SK-N-SH treated with all-trans-retinoic acid at 6 μM for 48 hours (cell line): Measurements from ENCODE around the gene PPL.
A peak's percentile ranks its signal among the peaks of the same experiment; 100 is the strongest.

Experiments
- ATAC-seq: fragments of 200-7000 bp; cut with Tn5 transposase; 3 replicates; pipeline ENCODE4 v1.9.1; 2020; ENCODE audit warnings: mild to moderate bottlenecking, moderate library complexity
- ARNTL ChIP-seq: fragments of 450-650 bp; formaldehyde crosslinking; IDR thresholded peaks from 2 replicates; pipeline ENCODE4 v1.5.0; 2020; ENCODE audit warnings: low read depth, mild to moderate bottlenecking, moderate library complexity, borderline replicate concordance
- BACH2 ChIP-seq: fragments of 250-450 bp; sonication (Bioruptor Pico); IDR thresholded peaks from 2 replicates; pipeline ENCODE4 v1.9.0; 2021; ENCODE audit warnings: mild to moderate bottlenecking, borderline replicate concordance
- CREB5 ChIP-seq: fragments of 250-450 bp; sonication (Bioruptor Pico); IDR thresholded peaks from 2 replicates; pipeline ENCODE4 v1.5.1; 2020; ENCODE audit warnings: low read depth, mild to moderate bottlenecking, moderate library complexity
- CSDC2 ChIP-seq: fragments of 250-450 bp; sonication (Bioruptor Pico); IDR thresholded peaks from 2 replicates; pipeline ENCODE4 v1.5.0; 2020; ENCODE audit warnings: mild to moderate bottlenecking, moderate library complexity
- CSRNP3 ChIP-seq: fragments of 250-450 bp; sonication (Bioruptor Pico); IDR thresholded peaks from 2 replicates; pipeline ENCODE4 v1.5.1; 2021; ENCODE audit warnings: mild to moderate bottlenecking, moderate library complexity
- ESRRG ChIP-seq: fragments of 250-450 bp; sonication (Bioruptor Pico); IDR thresholded peaks from 2 replicates; pipeline ENCODE4 v1.6.1; 2021; ENCODE audit warnings: mild to moderate bottlenecking
- GLIS3 ChIP-seq: fragments of 250-450 bp; sonication (Bioruptor Pico); IDR thresholded peaks from 2 replicates; pipeline ENCODE4 v1.5.0; 2020; ENCODE audit warnings: mild to moderate bottlenecking, moderate library complexity
- ISL1 ChIP-seq: fragments of 250-450 bp; sonication (Bioruptor Pico); IDR thresholded peaks from 2 replicates; pipeline ENCODE4 v2.1.2; 2022; ENCODE audit warnings: mild to moderate bottlenecking, moderate library complexity
- OSR1 ChIP-seq: fragments of 250-450 bp; sonication (Bioruptor Pico); IDR thresholded peaks from 2 replicates; pipeline ENCODE4 v1.8.0; 2022; ENCODE audit warnings: moderate library complexity, mild to moderate bottlenecking, inconsistent platforms
- POU6F1 ChIP-seq: fragments of 250-450 bp; sonication (Bioruptor Pico); IDR thresholded peaks from 2 replicates; pipeline ENCODE4 v1.8.0; 2021; ENCODE audit warnings: low read depth, mild to moderate bottlenecking, moderate library complexity, borderline replicate concordance
- PPARA ChIP-seq: fragments of 250-450 bp; sonication (Bioruptor Pico); IDR thresholded peaks from 2 replicates; pipeline ENCODE4 v1.5.0; 2020; ENCODE audit warnings: mild to moderate bottlenecking, borderline replicate concordance
- SNAI2 ChIP-seq: fragments of 250-450 bp; sonication (Bioruptor Pico); IDR thresholded peaks from 2 replicates; pipeline ENCODE4 v1.5.0; 2020; ENCODE audit warnings: mild to moderate bottlenecking, moderate library complexity
- TCF4 ChIP-seq: fragments of 250-450 bp; sonication (Bioruptor Pico); IDR thresholded peaks from 2 replicates; pipeline ENCODE4 v1.8.0; 2021; ENCODE audit warnings: mild to moderate bottlenecking, moderate library complexity, borderline replicate concordance
- TOX ChIP-seq: fragments of 250-450 bp; sonication (Bioruptor Pico); IDR thresholded peaks from 2 replicates; pipeline ENCODE4 v1.8.0; 2021; ENCODE audit warnings: mild to moderate bottlenecking, moderate library complexity, borderline replicate concordance
- TSHZ2 ChIP-seq: fragments of 250-450 bp; sonication (Bioruptor Pico); IDR thresholded peaks from 2 replicates; pipeline ENCODE4 v1.5.0; 2020; ENCODE audit warnings: mild to moderate bottlenecking, moderate library complexity
- ZC3H10 ChIP-seq: fragments of 250-450 bp; sonication (Bioruptor Pico); IDR thresholded peaks from 2 replicates; pipeline ENCODE4 v1.5.1; 2021; ENCODE audit warnings: mild to moderate bottlenecking, moderate library complexity
- ZFP3 ChIP-seq: fragments of 250-450 bp; sonication (Bioruptor Pico); IDR thresholded peaks from 2 replicates; pipeline ENCODE4 v1.5.0; 2020; ENCODE audit warnings: mild to moderate bottlenecking, moderate library complexity
- ZFP30 ChIP-seq: fragments of 450-650 bp; formaldehyde crosslinking; IDR thresholded peaks from 2 replicates; pipeline ENCODE4 v1.5.0; 2022; ENCODE audit warnings: mild to moderate bottlenecking, moderate library complexity
- ZNF565 ChIP-seq: fragments of 450-650 bp; formaldehyde crosslinking; conservative IDR thresholded peaks from 2 replicates; pipeline ENCODE4 v1.5.0; 2020; ENCODE audit warnings: low read depth, mild to moderate bottlenecking, moderate library complexity
- ZNF70 ChIP-seq: fragments of 450-650 bp; formaldehyde crosslinking; IDR thresholded peaks from 2 replicates; pipeline ENCODE4 v1.5.0; 2020; ENCODE audit warnings: mild to moderate bottlenecking, moderate library complexity
- ZNF8 ChIP-seq: fragments of 450-650 bp; formaldehyde crosslinking; IDR thresholded peaks from 2 replicates; pipeline ENCODE4 v1.5.0; 2020; ENCODE audit warnings: mild to moderate bottlenecking, moderate library complexity
- TF ChIP-seq, protein P1 (sequence below): fragments of 250-450 bp; sonication (Bioruptor Pico); IDR thresholded peaks from 2 replicates; pipeline ENCODE4 v1.8.0; 2020; ENCODE audit warnings: mild to moderate bottlenecking, moderate library complexity, borderline replicate concordance

The PPL gene

DNA sequence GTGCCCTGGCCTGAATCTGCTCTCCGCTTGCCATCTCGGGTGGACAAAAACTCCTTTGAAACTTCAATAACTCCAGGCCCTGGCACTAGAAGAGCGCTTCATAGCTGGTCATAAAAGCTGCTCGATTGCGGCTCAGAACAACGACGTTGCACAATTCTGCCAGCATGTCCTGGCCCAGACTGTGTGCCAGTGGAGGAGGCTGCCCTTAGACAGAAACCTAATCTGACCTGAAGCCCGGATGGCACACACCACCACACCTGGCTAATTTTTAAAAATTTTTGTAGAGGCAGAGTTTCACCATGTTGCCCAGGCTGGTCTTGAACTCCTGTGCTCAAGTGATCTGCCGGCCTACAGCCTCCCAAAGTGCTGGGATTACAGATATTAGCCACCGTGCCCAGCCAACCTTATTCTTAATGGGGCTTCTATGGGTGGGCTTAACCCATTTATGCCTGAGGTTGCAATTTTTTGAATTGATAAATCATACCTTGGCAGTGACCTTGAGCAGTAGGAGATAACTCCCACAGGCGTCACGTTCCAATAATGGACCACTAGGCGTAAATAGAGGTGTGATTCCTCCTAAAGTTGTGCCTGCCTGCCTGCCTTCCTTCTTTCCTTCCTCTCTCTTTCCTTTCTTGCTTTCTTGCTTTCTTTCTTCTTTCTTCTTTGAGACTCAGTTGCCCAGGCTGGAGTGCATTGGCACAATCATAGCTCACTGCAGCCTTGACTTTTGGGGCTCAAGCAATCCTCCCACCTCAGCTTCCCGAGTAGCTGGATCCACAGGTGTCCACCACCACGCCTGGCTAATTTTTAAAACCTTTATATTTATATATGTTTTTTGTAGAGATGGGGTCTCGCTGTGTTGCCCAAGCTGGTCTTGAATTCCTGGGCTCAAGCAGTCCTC lies 1.1 kb upstream of the PPL start:
- no peak for TF ChIP-seq BACH2 (CRISPR knock-in tag)
- no peak for TF ChIP-seq SNAI2 (CRISPR knock-in tag)
- no peak for TF ChIP-seq ISL1
- TF ChIP-seq GLIS3 (CRISPR knock-in tag) = no peak
- TF ChIP-seq CSRNP3 (CRISPR knock-in tag) = no peak
- TF ChIP-seq ESRRG = no peak
- no peak for TF ChIP-seq TSHZ2
- TF ChIP-seq CREB5 = no peak
- TF ChIP-seq PPARA (CRISPR knock-in tag) = no peak
- no peak for TF ChIP-seq POU6F1 (CRISPR knock-in tag)
- no peak for TF ChIP-seq ZNF565 (CRISPR knock-in tag)
- TF ChIP-seq TOX (CRISPR knock-in tag) = no peak
- TF ChIP-seq ZC3H10 (CRISPR knock-in tag) = no peak

DNA sequence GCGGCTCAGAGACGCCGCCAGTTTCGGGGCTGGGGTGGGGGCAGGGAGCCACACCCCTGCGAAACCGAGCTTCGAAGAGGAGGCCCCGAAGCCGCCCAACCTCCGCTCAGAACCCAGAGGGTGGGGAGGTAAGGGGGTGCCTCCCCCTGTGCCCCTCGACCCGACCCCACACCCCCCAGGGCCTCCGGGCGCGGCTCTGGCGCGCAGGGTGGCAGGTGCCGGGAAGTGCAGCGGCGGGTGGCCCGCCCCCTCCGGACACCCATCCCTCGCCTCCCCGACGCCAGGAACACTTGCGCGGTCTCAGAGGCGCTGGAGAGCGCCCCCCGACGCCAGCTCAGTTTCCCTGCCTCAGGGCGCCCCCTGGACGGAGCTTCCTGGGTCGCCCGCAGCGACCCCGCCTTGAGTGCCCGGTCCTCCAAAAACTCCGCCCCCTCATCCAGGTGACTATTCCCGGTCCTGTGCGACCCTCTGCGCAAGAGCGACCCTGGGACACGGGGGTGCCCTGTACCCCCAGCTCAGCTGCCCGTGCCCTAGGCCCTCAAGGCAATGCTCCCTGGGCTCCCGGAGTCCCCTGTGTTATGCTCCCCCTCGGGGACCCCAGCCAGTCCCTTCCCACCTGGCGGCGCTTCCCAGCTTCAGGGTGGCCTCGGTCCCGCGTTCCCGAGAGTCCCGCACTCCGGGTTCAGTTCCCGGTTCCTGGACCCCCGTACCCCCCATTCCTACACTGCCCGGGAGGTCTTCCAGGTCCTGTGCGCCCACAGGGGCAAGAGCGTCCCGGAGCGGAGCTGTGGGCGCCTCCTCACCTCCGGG lies 562 bp downstream of the PPL start:
- ATAC-seq = peak; percentile 62
- TF ChIP-seq ARNTL (no peak), ZNF565 (CRISPR knock-in tag) (no peak), ZNF70 (no peak), CREB5 (no peak), TCF4 (CRISPR knock-in tag) (no peak), ISL1 (no peak), GLIS3 (CRISPR knock-in tag) (no peak), ESRRG (no peak), CSDC2 (no peak), ZNF8 (CRISPR knock-in tag) (no peak), ZFP30 (CRISPR knock-in tag) (no peak), POU6F1 (CRISPR knock-in tag) (no peak), CSRNP3 (CRISPR knock-in tag) (no peak), OSR1 (CRISPR knock-in tag) (no peak), PPARA (CRISPR knock-in tag) (no peak), TOX (CRISPR knock-in tag) (no peak), SNAI2 (CRISPR knock-in tag) (no peak), ZFP3 (no peak)
- TF ChIP-seq, protein P1, sequence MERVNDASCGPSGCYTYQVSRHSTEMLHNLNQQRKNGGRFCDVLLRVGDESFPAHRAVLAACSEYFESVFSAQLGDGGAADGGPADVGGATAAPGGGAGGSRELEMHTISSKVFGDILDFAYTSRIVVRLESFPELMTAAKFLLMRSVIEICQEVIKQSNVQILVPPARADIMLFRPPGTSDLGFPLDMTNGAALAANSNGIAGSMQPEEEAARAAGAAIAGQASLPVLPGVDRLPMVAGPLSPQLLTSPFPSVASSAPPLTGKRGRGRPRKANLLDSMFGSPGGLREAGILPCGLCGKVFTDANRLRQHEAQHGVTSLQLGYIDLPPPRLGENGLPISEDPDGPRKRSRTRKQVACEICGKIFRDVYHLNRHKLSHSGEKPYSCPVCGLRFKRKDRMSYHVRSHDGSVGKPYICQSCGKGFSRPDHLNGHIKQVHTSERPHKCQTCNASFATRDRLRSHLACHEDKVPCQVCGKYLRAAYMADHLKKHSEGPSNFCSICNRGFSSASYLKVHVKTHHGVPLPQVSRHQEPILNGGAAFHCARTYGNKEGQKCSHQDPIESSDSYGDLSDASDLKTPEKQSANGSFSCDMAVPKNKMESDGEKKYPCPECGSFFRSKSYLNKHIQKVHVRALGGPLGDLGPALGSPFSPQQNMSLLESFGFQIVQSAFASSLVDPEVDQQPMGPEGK (CRISPR knock-in tag) = no peak

More for the DNA sequence above, 1.1 kb upstream of the PPL start:
- ATAC-seq = no peak
